ENCODE data around the gene VPS39. TPM values are rescaled to one million over a fixed set of nuclear protein-coding genes. Genes with fewer than 3 reads are reported as not detected.

VPS39 gene
- total and polyA plus RNA-seq, 9 donors = 30.3 to 61.5 (median 50.2) TPM

- TF ChIP-seq CTCF (IDR thresholded peaks at IDR 0.05) = no peak
- TF ChIP-seq POLR2A (IDR thresholded peaks at IDR 0.05) = no peak
- TF ChIP-seq EP300 (IDR thresholded peaks at IDR 0.05) = no peak
- intact Hi-C loops (cut with DNase I) = no loop called here
- WGBS, 3 donors = 70 to 85% (median 78%) methylated on average over 4 of the region's 4 CpGs
- Histone ChIP-seq H3K36me3 (no peaks in the 10 kb centered on the region), H3K27ac (no peak overlapping the region), H3K9me3 (no peaks in the 10 kb centered on the region), H3K4me3 (no peak overlapping the region), H3K4me1 (ENCODE audit: insufficient read depth) (no peaks in the 10 kb centered on the region), H3K27me3 (no peaks in the 10 kb centered on the region)
- no peak for DNase-seq
Measured at GRCh38 chr15:42153874-42154211, 54.3 kb downstream of the VPS39 start.

- Histone ChIP-seq H3K27me3 (no peaks in the 10 kb centered on the region), H3K27ac (no peak overlapping the region), H3K4me3 (no peak overlapping the region), H3K9me3 (no peaks in the 10 kb centered on the region), H3K36me3 (no peaks in the 10 kb centered on the region), H3K4me1 (ENCODE audit: insufficient read depth) (no peaks in the 10 kb centered on the region)
- 68 to 77% (median 74%) methylated on average over 11 of the region's 11 CpGs for WGBS, 3 donors
- no peak for DNase-seq
- TF ChIP-seq CTCF (IDR thresholded peaks at IDR 0.05) (no peak), EP300 (IDR thresholded peaks at IDR 0.05) (no peak), POLR2A (IDR thresholded peaks at IDR 0.05) (no peak)
- intact Hi-C loops (cut with DNase I) = no loop called here
Measured at GRCh38 chr15:42152921-42153698, 55.0 kb downstream of the VPS39 start.

- no peaks in the 10 kb centered on the region for H3K36me3 ChIP-seq
- TF ChIP-seq EP300 (IDR thresholded peaks at IDR 0.05) = no peak
- TF ChIP-seq CTCF (IDR thresholded peaks at IDR 0.05) = no peak
- TF ChIP-seq POLR2A (IDR thresholded peaks at IDR 0.05) = no peak
- H3K4me3 ChIP-seq = no peak overlapping the region
- intact Hi-C loops (cut with DNase I) = no loop called here
- H3K9me3 ChIP-seq = no peaks in the 10 kb centered on the region
- 80 to 86% (median 83%) methylated on average over 14 of the region's 14 CpGs for WGBS, 3 donors
- H3K4me1 ChIP-seq (ENCODE audit: insufficient read depth) = no peaks in the 10 kb centered on the region
- DNase-seq = no peak
- no peak overlapping the region for H3K27ac ChIP-seq
- no peaks in the 10 kb centered on the region for H3K27me3 ChIP-seq
Measured at GRCh38 chr15:42152196-42152920, 55.7 kb downstream of the VPS39 start.

GRCh38 chr15:42151736-42152135, 56.4 kb downstream of the VPS39 start:
- no peak for DNase-seq
- WGBS, 3 donors = 63 to 73% (median 66%) methylated on average over 4 of the region's 4 CpGs
- Histone ChIP-seq H3K4me1 (ENCODE audit: insufficient read depth) (no peaks in the 10 kb centered on the region), H3K27me3 (no peaks in the 10 kb centered on the region), H3K9me3 (no peaks in the 10 kb centered on the region), H3K27ac (no peak overlapping the region), H3K36me3 (no peaks in the 10 kb centered on the region), H3K4me3 (no peak overlapping the region)
- TF ChIP-seq EP300 (IDR thresholded peaks at IDR 0.05) (no peak), POLR2A (IDR thresholded peaks at IDR 0.05) (no peak), CTCF (IDR thresholded peaks at IDR 0.05) (no peak)
- intact Hi-C loops (cut with DNase I) = no loop called here

Measured in ovary (tissue), 9 donors.